GM18870 (cell line): ENCODE results near the gene DAG1.
A peak's percentile ranks its signal among the peaks of the same experiment; 100 is the strongest.
"Not testable (repeated sequence)": the region's sequence is repeated elsewhere in the genome, so short reads cannot be mapped to it uniquely, and the experiment has no call there.

Experiments used
- ATAC-seq: cut with Tn5 transposase; IDR thresholded peaks from one replicate; pipeline ENCODE4 v1.9.1; 2021; ENCODE audit warnings: moderate library complexity; ENCODE audit not compliant: unreplicated experiment

The DAG1 gene

GRCh38 chr3:49469037-49469935 lies 781 bp upstream of the DAG1 start:
- ATAC-seq, result no peak

- peak; percentile 19 for ATAC-seq
These were observed 800 bp downstream of the DAG1 start for GRCh38 chr3:49470714-49471420.

GRCh38 chr3:49471856-49472495 lies 1.9 kb downstream of the DAG1 start:
- ATAC-seq, result no peak

- ATAC-seq, result no peak
These were observed 6.5 kb downstream of the DAG1 start for GRCh38 chr3:49476563-49476962.

DNA sequence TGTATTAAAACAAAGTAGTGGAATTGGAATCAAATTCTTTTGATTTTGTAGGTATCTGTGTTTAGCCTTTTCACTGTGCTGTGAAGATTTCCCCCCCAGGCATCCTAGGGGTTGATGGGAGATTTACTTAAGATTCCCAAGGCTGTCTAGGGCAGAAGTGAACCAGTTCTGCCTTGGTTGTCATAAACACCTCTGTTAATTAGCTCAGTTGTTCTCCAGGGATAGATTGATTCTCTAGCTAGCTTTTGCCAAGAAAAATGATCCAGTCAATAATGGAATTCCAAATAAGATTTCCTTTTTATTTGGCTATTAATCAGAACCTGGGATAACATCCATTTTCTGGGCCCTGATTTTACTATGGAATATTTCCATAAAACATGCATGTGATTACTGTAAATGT lies 12.7 kb downstream of the DAG1 start:
- no peak for ATAC-seq

- ATAC-seq, result no peak
These were observed 14.4 kb downstream of the DAG1 start for GRCh38 chr3:49484471-49484870.

- no peak for ATAC-seq
These were observed 19.2 kb downstream of the DAG1 start for GRCh38 chr3:49489247-49489646.

DNA sequence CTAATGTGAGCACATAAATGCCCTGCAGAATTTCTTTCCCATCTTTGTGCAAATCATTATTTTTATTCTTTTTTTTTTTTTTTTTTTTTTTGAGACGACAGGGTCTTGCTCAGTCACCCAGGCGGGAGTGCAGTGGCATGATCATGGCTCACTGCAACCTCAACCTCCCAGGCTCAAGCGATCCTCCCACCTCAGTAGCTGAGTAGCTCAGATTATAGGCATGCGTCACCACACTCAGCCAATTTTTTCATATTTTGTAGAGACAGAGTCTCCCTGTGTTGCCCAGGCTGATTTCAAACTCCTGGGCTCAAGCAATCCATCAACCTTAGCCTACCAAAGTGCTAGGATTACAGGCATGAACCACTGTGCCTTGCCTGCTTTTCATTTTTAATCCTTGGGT lies 22.9 kb downstream of the DAG1 start:
- ATAC-seq, result no peak

- no peak for ATAC-seq
These were observed 23.8 kb downstream of the DAG1 start for GRCh38 chr3:49493901-49494300.

DNA sequence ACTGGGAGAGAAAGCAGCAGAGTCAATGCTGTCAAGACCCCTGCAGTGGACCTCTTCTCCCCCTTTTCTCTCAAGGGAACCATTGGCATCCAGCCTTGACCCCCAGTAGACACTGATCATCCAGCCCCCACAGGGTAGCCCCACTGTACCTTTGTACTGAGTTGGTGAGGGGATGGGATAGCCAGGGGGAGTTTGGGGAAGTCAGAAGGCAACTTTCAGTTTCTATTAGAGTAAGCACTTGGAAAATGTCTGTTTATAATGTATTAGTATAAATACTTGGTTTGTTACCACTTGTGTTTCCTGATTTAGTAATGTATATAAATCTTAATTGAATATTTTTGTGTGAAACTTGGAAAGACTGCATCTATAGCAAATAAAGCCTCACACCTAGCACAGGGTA lies 25.0 kb downstream of the DAG1 start:
- ATAC-seq, result no peak

DNA sequence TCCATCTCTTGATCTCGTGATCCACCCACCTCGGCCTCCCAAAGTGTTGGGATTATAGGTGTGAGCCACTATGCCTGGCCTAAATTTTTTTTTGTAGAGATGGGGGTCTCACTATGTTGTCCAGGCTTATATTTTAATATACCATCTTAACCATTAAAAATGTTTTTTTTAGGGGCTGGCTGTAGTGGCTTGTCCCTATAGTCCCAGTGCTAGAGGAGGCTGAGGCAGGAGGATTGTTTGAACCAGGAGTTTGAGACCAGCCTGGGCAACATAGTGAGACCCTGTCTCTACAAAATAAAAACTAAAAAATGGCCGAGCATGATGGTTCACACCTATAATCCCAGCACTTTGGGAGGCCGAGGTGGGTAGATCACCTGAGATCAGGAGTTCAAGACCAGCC lies 26.8 kb downstream of the DAG1 start:
- not testable (repeated sequence) for ATAC-seq

GRCh38 chr3:49497606-49498005 lies 27.5 kb downstream of the DAG1 start:
- ATAC-seq, result no peak

GRCh38 chr3:49498239-49498638 lies 28.2 kb downstream of the DAG1 start:
- no peak for ATAC-seq

DNA sequence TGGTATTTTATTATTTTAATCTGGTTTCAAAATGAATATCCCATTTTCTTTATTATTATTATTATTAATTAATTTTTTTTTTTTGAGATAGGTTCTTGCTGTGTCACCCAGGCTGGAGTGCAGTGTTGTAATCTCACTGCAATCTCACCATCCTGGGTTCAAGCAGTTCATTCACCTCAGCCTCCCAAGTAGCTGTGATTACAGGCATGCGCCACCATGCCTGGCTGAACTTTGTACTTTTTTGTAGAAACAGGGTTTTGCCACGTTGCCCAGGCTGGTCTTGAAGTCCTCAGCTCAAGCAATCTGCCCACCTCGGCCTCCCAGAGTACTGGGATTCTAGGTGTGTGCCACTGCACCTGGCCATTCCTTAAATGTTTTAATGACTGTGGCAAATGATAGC lies 28.6 kb downstream of the DAG1 start:
- ATAC-seq, result no peak

DNA sequence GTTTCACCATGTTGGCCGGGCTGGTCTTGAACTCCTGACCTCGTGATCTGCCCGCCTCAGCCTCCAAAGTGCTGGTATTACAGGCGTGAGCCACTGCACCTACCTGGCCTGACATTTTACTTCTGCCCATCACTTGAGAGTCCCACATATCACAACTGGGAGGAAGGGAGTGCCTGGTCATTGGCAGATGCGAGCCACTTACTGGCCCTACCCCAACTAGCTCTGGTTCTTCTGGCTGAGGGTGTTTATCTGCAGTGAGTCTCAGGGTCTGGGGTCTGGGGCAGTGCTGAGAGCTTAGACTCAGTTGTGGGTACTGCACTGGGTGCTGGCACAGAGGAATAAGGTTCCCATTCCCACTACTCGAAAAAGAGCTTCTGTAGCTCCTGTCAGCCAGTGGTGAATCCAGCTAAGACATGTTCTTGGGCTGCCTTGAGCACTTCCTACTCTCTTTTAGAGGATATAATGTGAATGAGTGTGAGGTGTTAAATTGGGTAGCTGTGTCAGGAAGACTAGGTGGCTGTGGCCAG lies 30.2 kb downstream of the DAG1 start:
- ATAC-seq, result no peak

DNA sequence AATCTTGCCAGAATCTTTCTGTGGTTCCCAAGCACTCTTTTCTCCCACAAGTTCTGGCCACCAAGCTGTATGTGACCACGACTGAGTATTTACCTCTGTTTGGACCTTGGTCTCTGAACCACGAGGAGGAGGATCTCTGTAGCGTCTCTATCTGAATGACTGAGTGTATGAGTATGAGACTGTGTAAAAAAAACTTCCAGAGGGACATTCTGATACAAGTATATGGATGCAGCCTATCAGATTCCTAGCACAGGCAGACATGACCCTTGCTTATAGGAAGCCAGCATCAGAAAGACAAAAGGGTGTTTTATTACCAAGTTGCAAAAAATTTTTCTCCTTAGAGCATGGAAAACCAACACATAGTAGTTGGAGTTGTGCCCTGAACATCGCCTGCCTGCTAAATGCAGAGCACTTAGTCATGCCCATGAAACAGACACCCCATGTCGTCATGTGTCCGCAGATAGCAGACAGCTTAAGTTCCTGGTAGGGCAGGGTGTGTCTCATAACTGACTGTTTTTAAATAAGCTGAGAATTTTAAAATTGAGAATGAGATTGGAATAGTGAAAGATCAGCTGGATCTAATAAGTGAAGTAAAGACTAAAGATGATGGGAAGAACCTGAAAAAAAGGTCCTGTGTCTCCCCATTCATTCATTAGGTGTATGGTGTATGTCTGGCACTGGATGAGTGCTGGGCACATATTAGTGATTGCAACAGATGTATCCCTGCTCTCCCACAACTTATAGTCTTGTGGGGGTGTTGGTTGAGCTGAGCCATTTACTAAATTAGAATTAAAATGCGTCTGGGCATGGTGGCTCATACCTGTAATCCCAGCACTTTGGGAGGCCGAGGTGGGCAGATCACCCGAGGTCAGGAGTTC lies 30.9 kb downstream of the DAG1 start:
- no peak for ATAC-seq

DNA sequence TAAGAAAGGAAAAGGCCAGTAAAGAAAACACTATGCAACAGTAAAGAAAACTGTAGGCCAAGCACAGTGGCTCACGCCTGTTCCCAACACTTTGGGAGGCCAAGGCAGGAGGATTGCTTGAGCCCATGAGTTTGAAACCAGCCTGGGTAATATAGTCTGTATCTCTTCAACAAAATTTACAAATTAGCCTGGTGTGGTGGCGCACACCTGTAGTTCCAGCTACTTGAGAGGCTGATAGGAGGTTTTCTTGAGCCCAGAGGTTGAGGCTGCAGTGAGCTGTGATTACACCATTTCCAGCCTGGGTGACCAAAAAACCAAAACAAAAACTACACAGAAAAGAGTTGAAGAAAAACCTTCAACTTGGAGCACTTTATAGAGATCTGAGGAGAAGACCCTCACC lies 31.8 kb downstream of the DAG1 start:
- ATAC-seq, result no peak

GRCh38 chr3:49506906-49507305 lies 36.8 kb downstream of the DAG1 start:
- no peak for ATAC-seq

DNA sequence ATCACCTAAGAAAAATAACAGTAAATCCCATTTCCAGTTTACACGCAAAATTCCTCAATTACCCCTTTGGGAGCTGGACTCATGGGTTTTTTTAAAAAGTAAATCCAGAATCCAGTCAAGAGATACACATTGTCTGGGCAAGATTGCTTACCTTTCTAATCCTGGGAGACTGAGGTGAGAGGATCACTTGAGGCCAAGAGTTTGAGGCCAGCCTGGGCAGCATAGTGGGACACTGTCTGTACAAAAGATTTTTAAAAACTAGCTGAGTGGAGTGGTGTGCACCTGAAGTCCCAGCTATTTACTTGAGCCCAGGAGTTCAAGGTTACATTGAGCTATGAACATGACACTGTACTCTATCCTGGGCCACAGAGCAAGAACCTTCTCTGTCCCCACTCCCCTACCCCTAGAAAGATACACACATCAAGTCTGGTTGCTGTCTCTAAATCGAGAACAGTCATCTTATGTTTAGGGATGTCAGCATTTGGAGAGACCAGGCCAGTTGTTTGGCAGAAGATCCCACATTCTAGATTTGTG lies 39.0 kb downstream of the DAG1 start:
- ATAC-seq, result no peak

GRCh38 chr3:49511639-49512038 lies 41.6 kb downstream of the DAG1 start:
- ATAC-seq, result no peak
